ENCODE measurements around the gene ILKAP.

ILKAP gene

DNA sequence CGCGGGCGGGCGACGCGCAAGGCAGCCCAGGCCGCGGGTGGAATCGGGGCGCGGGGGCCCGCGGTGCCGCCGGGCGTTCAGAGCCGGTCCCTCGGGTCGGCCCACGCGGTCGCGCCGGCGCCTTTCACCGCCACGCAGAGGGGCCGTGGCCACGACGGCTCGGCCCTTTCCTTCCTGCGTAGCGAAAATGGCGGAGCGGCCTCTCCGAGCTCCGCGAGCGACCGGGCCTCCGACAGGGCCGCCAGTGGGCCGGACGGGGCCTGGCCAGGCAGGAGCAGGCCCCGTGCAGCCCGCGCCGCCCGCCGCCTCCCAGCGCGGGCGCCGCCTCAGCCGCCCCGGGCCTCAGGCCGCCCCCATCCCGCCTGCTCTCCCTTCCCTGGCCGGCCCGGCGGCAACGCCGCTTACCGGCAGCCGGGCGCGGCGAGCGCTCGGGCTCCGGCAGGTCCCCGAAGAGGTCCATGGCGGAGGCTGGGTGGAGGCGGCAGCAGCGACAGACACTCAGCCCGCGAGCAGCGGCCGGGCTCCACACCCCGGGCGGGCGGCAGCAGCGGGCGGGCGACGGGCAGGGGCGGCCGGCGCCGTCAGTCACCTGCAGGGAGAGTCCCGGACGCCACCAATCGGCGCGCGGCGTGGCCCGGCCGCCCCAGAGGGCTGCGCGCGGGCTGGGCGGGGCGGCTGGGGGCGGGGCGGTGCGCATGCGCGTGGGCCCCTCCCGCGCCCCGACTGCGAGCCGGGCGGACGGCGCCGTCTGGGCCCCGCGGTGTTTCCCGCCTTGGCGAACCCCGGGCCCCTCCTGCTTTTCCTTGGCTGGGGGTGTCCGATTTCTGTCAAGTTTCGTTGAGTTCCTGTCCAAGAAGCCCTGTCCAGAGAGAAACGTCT, at the start of gene ILKAP:
ILKAP (minus strand) TSS at position 602 of the 879 bp plus-strand sequence; CDS start at position 460, 142 bp downstream.
- peak; percentile 81 to 93 for DNase-seq
- no peaks in the 10 kb centered on the region for H3K27me3 ChIP-seq
- H3K36me3 ChIP-seq = no peaks in the 10 kb centered on the region
- intact Hi-C loops (cut with DNase I; ENCODE audit: low total_unique reads) = no loop called here
- peak within 1 kb of the TSS; percentile 90 to 96 for H3K27ac ChIP-seq
- H3K9me3 ChIP-seq = no peaks in the 10 kb centered on the region
- H3K4me3 ChIP-seq = peak within 1 kb of the TSS; percentile 63 to 94
- H3K4me1 ChIP-seq = peaks cover 0 to 43% (median 26%) of the 10 kb centered on the region in 4 donors
- TF ChIP-seq CTCF (IDR thresholded peaks at IDR 0.05) = no peak

DNA sequence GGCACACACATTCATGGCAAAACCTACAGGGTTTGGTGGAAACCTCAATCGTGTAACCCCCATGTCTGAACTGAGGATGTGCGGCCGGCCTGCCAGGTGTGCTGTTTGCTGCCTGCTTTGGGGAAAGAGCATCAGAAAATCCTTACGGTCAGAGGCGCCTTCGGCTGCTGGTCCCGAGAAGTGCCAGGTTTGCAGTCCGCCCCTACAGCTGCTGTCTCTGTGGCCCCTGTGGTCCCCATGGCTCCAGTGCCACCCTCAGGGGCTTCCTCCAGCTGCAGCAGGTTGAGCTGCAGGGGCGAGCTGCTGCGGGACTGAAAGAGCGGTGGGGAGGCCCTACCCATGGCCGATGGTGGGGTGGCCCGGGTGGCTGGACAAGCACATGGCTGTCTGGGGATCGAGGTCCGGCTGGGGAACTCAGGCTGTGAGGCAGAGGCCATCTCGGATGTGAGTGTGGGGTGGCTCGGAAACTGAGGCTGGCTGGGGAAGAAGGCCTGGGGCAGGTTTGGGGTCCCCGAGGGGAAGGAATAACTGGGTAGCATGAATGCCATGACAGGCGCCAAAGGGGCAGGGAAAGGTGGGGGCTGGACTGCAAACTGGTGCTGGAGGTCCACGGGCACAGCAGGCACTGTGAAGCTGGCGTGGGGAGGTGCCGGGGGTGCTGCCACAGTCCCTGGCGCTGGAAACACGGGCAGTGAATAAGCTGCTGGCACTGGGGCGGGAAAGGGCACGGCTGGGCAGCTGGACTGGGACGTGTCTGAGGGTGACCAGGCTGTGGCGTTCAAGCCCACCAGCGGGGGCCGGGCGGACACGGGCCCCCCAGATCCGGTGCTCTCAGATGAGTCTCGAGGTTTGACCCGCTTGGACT, 49.5 kb upstream of the ILKAP start:
- no peak for TF ChIP-seq CTCF (IDR thresholded peaks at IDR 0.05)
- H3K4me3 ChIP-seq = no peak overlapping the region
- H3K4me1 ChIP-seq = no peaks in the 10 kb centered on the region
- H3K36me3 ChIP-seq = peaks cover 74 to 100% (median 93%) of the 10 kb centered on the region in 3 donors
- no peak for DNase-seq
- H3K27me3 ChIP-seq = no peaks in the 10 kb centered on the region
- no peaks in the 10 kb centered on the region for H3K9me3 ChIP-seq
- intact Hi-C loops (cut with DNase I; ENCODE audit: low total_unique reads) = no loop called here
- no peak overlapping the region for H3K27ac ChIP-seq

DNA sequence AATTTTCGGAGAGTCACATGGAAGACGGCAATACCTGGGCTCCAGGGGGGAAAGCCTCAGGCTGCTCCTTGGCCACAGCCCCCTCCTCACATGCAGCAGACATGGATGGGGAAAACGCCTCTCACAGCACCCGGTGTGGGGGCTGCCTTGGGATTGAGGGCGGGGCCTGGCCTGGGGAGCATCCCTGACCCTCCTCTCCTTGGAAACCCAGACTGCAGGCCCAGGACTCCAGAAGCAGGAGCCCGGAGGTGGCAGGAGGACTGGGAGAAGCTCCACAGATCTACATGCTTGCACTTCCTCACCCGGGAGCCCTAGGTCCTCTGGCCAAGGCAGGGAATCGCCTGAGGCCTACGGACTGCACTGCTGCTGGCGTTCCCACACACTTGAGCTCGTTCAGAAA, 48.5 kb upstream of the ILKAP start:
- no peak for DNase-seq
- Histone ChIP-seq H3K4me1 (no peaks in the 10 kb centered on the region), H3K27ac (no peak overlapping the region), H3K36me3 (peaks cover 68 to 100% (median 93%) of the 10 kb centered on the region in 3 donors), H3K9me3 (no peaks in the 10 kb centered on the region), H3K4me3 (no peak overlapping the region), H3K27me3 (no peaks in the 10 kb centered on the region)
- intact Hi-C loops (cut with DNase I; ENCODE audit: low total_unique reads) = no loop called here
- no peak for TF ChIP-seq CTCF (IDR thresholded peaks at IDR 0.05)

DNA sequence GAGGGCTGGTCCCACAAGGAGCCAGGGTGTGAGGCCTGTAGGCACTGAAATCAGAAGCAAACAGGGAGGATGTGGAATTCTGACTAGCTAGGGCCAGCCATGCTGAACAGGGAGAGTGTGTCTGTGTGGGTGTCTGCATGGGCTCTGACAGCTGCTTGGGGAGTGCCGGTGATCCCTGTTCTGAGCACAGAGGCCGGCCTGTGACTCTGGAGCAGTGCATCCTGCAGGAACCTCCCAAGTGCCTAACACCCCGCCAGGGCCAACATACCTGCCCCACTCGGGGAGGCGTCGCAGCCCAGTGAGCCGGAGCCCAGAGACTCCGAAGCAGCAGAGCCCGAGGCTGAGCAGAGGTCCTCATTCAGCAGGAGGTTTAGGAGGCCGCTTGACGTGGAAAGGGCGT, 47.8 kb upstream of the ILKAP start:
- no peak for DNase-seq
- no peaks in the 10 kb centered on the region for H3K27me3 ChIP-seq
- peaks cover 62 to 100% (median 93%) of the 10 kb centered on the region in 3 donors for H3K36me3 ChIP-seq
- no peaks in the 10 kb centered on the region for H3K9me3 ChIP-seq
- no peak for TF ChIP-seq CTCF (IDR thresholded peaks at IDR 0.05)
- H3K27ac ChIP-seq = no peak overlapping the region
- no peaks in the 10 kb centered on the region for H3K4me1 ChIP-seq
- intact Hi-C loops (cut with DNase I; ENCODE audit: low total_unique reads) = no loop called here
- H3K4me3 ChIP-seq = no peak overlapping the region

DNA sequence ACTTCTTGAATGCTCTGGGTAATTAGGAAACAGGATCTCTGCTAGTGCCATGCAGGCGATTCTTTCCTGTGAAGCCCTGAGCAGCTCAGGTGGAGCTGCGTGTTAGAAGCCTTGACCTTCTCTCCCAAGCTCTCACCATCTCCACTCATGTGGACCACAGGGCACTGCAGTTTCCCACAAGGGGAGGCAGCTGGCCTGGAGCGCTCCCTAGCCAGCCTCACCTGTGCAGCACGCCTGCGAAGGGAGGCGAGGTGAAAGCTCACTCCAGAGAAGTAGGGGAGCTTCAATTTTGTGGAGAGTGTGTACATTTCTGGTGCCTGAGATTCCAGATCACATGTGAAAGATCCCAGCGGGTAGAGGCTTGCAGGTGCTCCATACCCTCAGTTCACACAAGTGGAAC, 47.4 kb upstream of the ILKAP start:
- Histone ChIP-seq H3K4me3 (no peak overlapping the region), H3K27me3 (no peaks in the 10 kb centered on the region), H3K4me1 (no peaks in the 10 kb centered on the region), H3K36me3 (peaks cover 62 to 100% (median 92%) of the 10 kb centered on the region in 3 donors), H3K27ac (no peak overlapping the region), H3K9me3 (no peaks in the 10 kb centered on the region)
- no peak for DNase-seq
- intact Hi-C loops (cut with DNase I; ENCODE audit: low total_unique reads) = no loop called here
- TF ChIP-seq CTCF (IDR thresholded peaks at IDR 0.05) = no peak

All from tibial artery (tissue), 4 donors.